ENCODE results near the gene ZNF106.

DNA sequence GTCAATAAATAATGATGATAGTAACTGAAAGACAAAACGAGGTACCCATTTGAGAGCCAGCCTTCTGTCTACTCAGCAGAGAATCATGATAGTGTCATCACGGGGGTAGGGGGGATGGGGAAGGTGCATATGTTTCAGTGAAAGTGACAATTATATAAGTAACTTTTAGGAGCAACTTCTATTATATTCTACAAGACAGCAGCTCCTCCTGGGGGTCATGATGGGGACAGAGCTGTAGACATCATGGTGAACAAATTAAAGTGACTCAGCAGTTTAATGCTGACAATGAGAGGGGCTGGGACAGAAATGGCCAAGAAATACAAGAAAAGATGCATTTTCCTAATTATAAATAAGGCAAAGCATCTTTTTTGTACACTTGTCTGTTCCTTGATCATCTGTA lies 119.8 kb downstream of the ZNF106 start:
- TF ChIP-seq, protein P1, sequence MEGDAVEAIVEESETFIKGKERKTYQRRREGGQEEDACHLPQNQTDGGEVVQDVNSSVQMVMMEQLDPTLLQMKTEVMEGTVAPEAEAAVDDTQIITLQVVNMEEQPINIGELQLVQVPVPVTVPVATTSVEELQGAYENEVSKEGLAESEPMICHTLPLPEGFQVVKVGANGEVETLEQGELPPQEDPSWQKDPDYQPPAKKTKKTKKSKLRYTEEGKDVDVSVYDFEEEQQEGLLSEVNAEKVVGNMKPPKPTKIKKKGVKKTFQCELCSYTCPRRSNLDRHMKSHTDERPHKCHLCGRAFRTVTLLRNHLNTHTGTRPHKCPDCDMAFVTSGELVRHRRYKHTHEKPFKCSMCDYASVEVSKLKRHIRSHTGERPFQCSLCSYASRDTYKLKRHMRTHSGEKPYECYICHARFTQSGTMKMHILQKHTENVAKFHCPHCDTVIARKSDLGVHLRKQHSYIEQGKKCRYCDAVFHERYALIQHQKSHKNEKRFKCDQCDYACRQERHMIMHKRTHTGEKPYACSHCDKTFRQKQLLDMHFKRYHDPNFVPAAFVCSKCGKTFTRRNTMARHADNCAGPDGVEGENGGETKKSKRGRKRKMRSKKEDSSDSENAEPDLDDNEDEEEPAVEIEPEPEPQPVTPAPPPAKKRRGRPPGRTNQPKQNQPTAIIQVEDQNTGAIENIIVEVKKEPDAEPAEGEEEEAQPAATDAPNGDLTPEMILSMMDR (conservative IDR thresholded peaks at IDR 0.05; ENCODE audit: low read length): peak; percentile 38
- no peak for TF ChIP-seq EZH2phosphoT487 (IDR thresholded peaks at IDR 0.05; ENCODE audit: borderline replicate concordance)
